MM.1S (cell line): ENCODE data around the gene ATP6V1G2.

Experiments
- EZH2 ChIP-seq: fragments of 300-600 bp; sonication (generic); optimal IDR thresholded peaks from 2 replicates; pipeline ENCODE3; 2017; ENCODE audit warnings: low read depth, mild to moderate bottlenecking, antibody characterized with exemption, low read length, mixed read lengths
- TF ChIP-seq, protein P1 (sequence below): fragments of 300-600 bp; sonication (generic); IDR thresholded peaks from 2 replicates; pipeline ENCODE4 v1.5.1; 2016; ENCODE audit warnings: antibody characterized with exemption, low read length, mixed read lengths

DNA sequence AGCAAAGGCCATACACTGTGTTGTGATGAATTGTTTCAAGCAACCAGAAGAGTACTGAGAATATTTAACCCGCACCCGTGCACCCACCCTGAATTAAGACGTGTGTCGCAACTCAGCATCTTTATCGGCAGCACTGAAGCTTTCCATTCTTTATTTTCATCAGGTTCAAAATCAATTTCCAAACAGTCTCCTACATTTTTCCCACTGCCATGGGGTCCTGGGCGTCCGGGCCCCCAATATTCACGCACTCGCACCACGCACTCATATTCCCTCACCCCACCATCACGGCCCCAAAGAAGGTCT lies 34.0 kb upstream of the ATP6V1G2 start:
- TF ChIP-seq, protein P1, sequence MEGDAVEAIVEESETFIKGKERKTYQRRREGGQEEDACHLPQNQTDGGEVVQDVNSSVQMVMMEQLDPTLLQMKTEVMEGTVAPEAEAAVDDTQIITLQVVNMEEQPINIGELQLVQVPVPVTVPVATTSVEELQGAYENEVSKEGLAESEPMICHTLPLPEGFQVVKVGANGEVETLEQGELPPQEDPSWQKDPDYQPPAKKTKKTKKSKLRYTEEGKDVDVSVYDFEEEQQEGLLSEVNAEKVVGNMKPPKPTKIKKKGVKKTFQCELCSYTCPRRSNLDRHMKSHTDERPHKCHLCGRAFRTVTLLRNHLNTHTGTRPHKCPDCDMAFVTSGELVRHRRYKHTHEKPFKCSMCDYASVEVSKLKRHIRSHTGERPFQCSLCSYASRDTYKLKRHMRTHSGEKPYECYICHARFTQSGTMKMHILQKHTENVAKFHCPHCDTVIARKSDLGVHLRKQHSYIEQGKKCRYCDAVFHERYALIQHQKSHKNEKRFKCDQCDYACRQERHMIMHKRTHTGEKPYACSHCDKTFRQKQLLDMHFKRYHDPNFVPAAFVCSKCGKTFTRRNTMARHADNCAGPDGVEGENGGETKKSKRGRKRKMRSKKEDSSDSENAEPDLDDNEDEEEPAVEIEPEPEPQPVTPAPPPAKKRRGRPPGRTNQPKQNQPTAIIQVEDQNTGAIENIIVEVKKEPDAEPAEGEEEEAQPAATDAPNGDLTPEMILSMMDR: no peak
- no peak for TF ChIP-seq EZH2
